MCF 10A (cell line): Measurements from ENCODE around the gene CCDC171. TPM values are rescaled to one million over a fixed set of nuclear protein-coding genes. Genes with fewer than 3 reads are reported as not detected.

Experiments
- BruUV-seq: library from RNA; stranded (reverse); fragments of 400-500 nt; replicated peaks from 2 replicates; lab custom pipeline; 2021; lab: Mats Ljungman, UMichigan
- CTCF ChIA-PET: fragments of 300-600 bp; sonication (Branson Sonifier 250); formaldehyde crosslinking; extraction: SDS; loops from one replicate; lab custom pipeline; 2021; ENCODE audit warnings: antibody characterized with exemption, inconsistent platforms; lab: Yijun Ruan, JAX
- POLR2A ChIA-PET: fragments of 300-600, 350-650 bp; sonication (Branson Sonifier 250); formaldehyde crosslinking; extraction: SDS; loops from one replicate; lab custom pipeline; 2020; ENCODE audit warnings: antibody characterized with exemption, inconsistent platforms; lab: Yijun Ruan, JAX
- DNase-seq: peaks from one replicate; pipeline ENCODE4 v3.0.0-alpha.2; 2018; ENCODE audit not compliant: unreplicated experiment
- H3K27ac Mint-ChIP-seq: one replicate; pipeline ENCODE4 v1.8.0; 2022; ENCODE audit warnings: mild to moderate bottlenecking, low read depth, mixed read lengths; ENCODE audit not compliant: unreplicated experiment
- H3K27me3 Mint-ChIP-seq: one replicate; pipeline ENCODE4 v1.8.0; 2022; ENCODE audit warnings: mixed read lengths; ENCODE audit not compliant: insufficient read depth, unreplicated experiment
- H3K36me3 Mint-ChIP-seq: one replicate; pipeline ENCODE4 v1.8.0; 2022; ENCODE audit warnings: mild to moderate bottlenecking, moderate library complexity, mixed read lengths; ENCODE audit not compliant: insufficient read depth, unreplicated experiment
- H3K4me1 Mint-ChIP-seq: one replicate; pipeline ENCODE4 v1.8.0; 2022; ENCODE audit warnings: mixed read lengths; ENCODE audit not compliant: insufficient read depth, unreplicated experiment
- H3K4me3 Mint-ChIP-seq: one replicate; pipeline ENCODE4 v1.8.0; 2022; ENCODE audit warnings: mild to moderate bottlenecking, moderate library complexity, mixed read lengths; ENCODE audit not compliant: unreplicated experiment
- H3K9me3 Mint-ChIP-seq: one replicate; pipeline ENCODE4 v1.8.0; 2022; ENCODE audit warnings: mixed read lengths; ENCODE audit not compliant: unreplicated experiment
- intact Hi-C: fragments of 100-400 bp; cut with micrococcal nuclease; formaldehyde crosslinking; loops from 2 replicates; pipeline ENCODE4 v1.14.1; 2022
- total RNA-seq: library from RNA; stranded (reverse); gene quantifications from 2 replicates; pipeline ENCODE4 v1.2.3, GENCODE V29; 2022
- TF ChIP-seq, protein P1 (sequence below): fragments of 200-600 bp; IDR thresholded peaks from one replicate; pipeline ENCODE4 v1.8.0; 2022; ENCODE audit warnings: antibody characterized with exemption, mild to moderate bottlenecking; ENCODE audit not compliant: unreplicated experiment

CCDC171 gene
- total RNA-seq, 1 experiment from 2014 or later = 1.7 TPM

- no peaks in the 10 kb centered on the region for H3K27me3 Mint-ChIP-seq
- H3K4me1 Mint-ChIP-seq = no peaks in the 10 kb centered on the region
- no peaks in the 10 kb centered on the region for H3K36me3 Mint-ChIP-seq
- TF ChIP-seq, protein P1, sequence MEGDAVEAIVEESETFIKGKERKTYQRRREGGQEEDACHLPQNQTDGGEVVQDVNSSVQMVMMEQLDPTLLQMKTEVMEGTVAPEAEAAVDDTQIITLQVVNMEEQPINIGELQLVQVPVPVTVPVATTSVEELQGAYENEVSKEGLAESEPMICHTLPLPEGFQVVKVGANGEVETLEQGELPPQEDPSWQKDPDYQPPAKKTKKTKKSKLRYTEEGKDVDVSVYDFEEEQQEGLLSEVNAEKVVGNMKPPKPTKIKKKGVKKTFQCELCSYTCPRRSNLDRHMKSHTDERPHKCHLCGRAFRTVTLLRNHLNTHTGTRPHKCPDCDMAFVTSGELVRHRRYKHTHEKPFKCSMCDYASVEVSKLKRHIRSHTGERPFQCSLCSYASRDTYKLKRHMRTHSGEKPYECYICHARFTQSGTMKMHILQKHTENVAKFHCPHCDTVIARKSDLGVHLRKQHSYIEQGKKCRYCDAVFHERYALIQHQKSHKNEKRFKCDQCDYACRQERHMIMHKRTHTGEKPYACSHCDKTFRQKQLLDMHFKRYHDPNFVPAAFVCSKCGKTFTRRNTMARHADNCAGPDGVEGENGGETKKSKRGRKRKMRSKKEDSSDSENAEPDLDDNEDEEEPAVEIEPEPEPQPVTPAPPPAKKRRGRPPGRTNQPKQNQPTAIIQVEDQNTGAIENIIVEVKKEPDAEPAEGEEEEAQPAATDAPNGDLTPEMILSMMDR = no peak
- no peak for DNase-seq
- intact Hi-C loops = loop anchor here (5.0 kb wide), 1 partner anchor 273 kb away; no protein-coding TSS in a partner anchor
- no TSS peak for BruUV-seq
- ChIA-PET CTCF (no interaction called here), POLR2A (no interaction called here)
- no peak overlapping the region for H3K4me3 Mint-ChIP-seq
- H3K27ac Mint-ChIP-seq = no peak overlapping the region
- H3K9me3 Mint-ChIP-seq = no peaks in the 10 kb centered on the region
These were observed 3.2 kb upstream of the CCDC171 start for GRCh38 chr9:15549611-15550010.

GRCh38 chr9:15553528-15553898 is 670 bp downstream of the CCDC171 start:
- Mint-ChIP-seq H3K27me3 (no peaks in the 10 kb centered on the region), H3K4me3 (peak overlapping the region; percentile 88), H3K27ac (peak overlapping the region; percentile 52), H3K9me3 (no peaks in the 10 kb centered on the region), H3K4me1 (no peaks in the 10 kb centered on the region), H3K36me3 (no peaks in the 10 kb centered on the region)
- no TSS peak for BruUV-seq
- ChIA-PET CTCF (interaction anchor here (0.6 to 2.0 kb wide), 10 partner anchors 10 to 786 kb away, joined by 3 to 15 read pairs (median 4); partner anchors contain the start of gene SNAPC3), POLR2A (interaction anchor here (0.6 to 3.4 kb wide), 10 partner anchors 9 to 246 kb away, joined by 3 to 52 read pairs (median 6); partner anchors contain the start of genes PSIP1 and TTC39B)
- DNase-seq = no peak
- TF ChIP-seq, protein P1 = no peak
- intact Hi-C loops = loop anchor here (2.0 to 5.0 kb wide), 3 partner anchors 43 to 269 kb away; partner anchors contain the start of gene PSIP1

- TF ChIP-seq, protein P1 = no peak
- H3K9me3 Mint-ChIP-seq = no peaks in the 10 kb centered on the region
- H3K27ac Mint-ChIP-seq = no peak overlapping the region
- H3K4me1 Mint-ChIP-seq = no peaks in the 10 kb centered on the region
- no peaks in the 10 kb centered on the region for H3K27me3 Mint-ChIP-seq
- CTCF ChIA-PET = interaction anchor here (0.6 to 1.6 kb wide), 2 partner anchors 9 to 401 kb away, joined by 3 read pairs; no protein-coding TSS in a partner anchor
- H3K36me3 Mint-ChIP-seq = no peaks in the 10 kb centered on the region
- BruUV-seq = no TSS peak
- no peak overlapping the region for H3K4me3 Mint-ChIP-seq
- no peak for DNase-seq
- intact Hi-C loops = no loop called here
- POLR2A ChIA-PET = no interaction called here
These were observed 17.9 kb downstream of the CCDC171 start for GRCh38 chr9:15570769-15571168.

DNA sequence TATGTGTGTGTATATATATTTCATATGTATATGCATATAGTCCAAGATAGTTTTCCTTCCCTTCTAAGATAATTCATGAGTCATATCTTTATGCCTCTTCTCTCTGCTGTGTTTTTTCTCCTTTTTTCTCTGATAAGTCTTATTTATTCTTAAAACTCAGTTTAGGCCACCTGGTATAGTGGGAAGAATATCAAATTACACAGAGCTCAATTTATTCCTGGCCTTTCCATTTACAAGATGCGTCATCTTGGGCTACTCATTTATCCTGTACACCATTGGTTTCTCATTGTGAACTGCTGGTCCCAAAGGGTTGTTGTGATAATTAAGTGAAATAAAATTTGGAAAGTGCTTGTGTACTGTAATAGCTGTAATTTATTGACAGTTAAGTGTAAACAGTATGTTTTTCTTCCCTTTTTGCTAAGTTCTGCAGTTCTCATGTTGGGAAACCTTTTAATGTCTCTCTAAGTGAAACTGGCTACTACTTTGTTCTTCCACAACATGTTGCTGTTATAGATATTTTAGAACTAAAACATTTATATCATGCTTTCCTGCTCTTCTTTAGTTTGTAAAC is 19.4 kb downstream of the CCDC171 start:
- TF ChIP-seq, protein P1 = no peak
- Mint-ChIP-seq H3K27me3 (no peaks in the 10 kb centered on the region), H3K27ac (no peak overlapping the region), H3K4me3 (no peak overlapping the region), H3K4me1 (no peaks in the 10 kb centered on the region), H3K36me3 (no peaks in the 10 kb centered on the region), H3K9me3 (no peaks in the 10 kb centered on the region)
- intact Hi-C loops = no loop called here
- CTCF ChIA-PET = interaction anchor here (0.6 kb wide), 1 partner anchor 23 kb away, joined by 3 read pairs; no protein-coding TSS in a partner anchor
- POLR2A ChIA-PET = no interaction called here
- no TSS peak for BruUV-seq
- DNase-seq = no peak
